Right hindlimb (tissue), 1 donor: ENCODE data around the gene FAM185A.
"Not testable (repeated sequence)": the region's sequence is repeated elsewhere in the genome, so short reads cannot be mapped to it uniquely, and the experiment has no call there.

Experiments used
- DNase-seq: peaks from one replicate; pipeline ENCODE4 v3.0.0-alpha.2; 2018

The FAM185A gene

GRCh38 chr7:102780926-102781325, 32.1 kb downstream of the FAM185A start:
- not testable (repeated sequence) for DNase-seq

- DNase-seq, result not testable (repeated sequence)
These were observed 40.0 kb downstream of the FAM185A start for GRCh38 chr7:102788770-102789169.

GRCh38 chr7:102790364-102791100, 41.7 kb downstream of the FAM185A start:
- DNase-seq, result not testable (repeated sequence)

GRCh38 chr7:102791367-102791766, 42.6 kb downstream of the FAM185A start:
- not testable (repeated sequence) for DNase-seq

GRCh38 chr7:102791831-102792230, 43.0 kb downstream of the FAM185A start:
- not testable (repeated sequence) for DNase-seq

- DNase-seq, result not testable (repeated sequence)
These were observed 45.8 kb downstream of the FAM185A start for GRCh38 chr7:102794567-102794966.

GRCh38 chr7:102795987-102796595, 47.3 kb downstream of the FAM185A start:
- DNase-seq, result not testable (repeated sequence)

- DNase-seq, result no peak
These were observed 57.8 kb downstream of the FAM185A start for GRCh38 chr7:102806613-102807012.

- DNase-seq, result no peak
These were observed 62.1 kb downstream of the FAM185A start for GRCh38 chr7:102810916-102811315.

- DNase-seq, result no peak
These were observed 63.3 kb downstream of the FAM185A start for GRCh38 chr7:102811942-102812678.

- DNase-seq, result no peak
These were observed 64.6 kb downstream of the FAM185A start for GRCh38 chr7:102813191-102814024.

GRCh38 chr7:102814025-102814471, 65.2 kb downstream of the FAM185A start:
- no peak for DNase-seq

GRCh38 chr7:102817616-102818573, 69.1 kb downstream of the FAM185A start:
- DNase-seq, result no peak

- DNase-seq, result no peak
These were observed 70.4 kb downstream of the FAM185A start for GRCh38 chr7:102819151-102819550.

GRCh38 chr7:102821994-102822747, 73.4 kb downstream of the FAM185A start:
- no peak for DNase-seq

- DNase-seq, result no peak
These were observed 74.8 kb downstream of the FAM185A start for GRCh38 chr7:102823390-102824119.

- no peak for DNase-seq
These were observed 79.5 kb downstream of the FAM185A start for GRCh38 chr7:102828286-102828685.

GRCh38 chr7:102829075-102829474, 80.3 kb downstream of the FAM185A start:
- DNase-seq, result no peak

GRCh38 chr7:102830197-102830596, 81.4 kb downstream of the FAM185A start:
- no peak for DNase-seq

GRCh38 chr7:102832674-102833073, 83.9 kb downstream of the FAM185A start:
- DNase-seq, result no peak
